GM23338 (cell line): ENCODE measurements around the gene NUP214. TPM values are rescaled to one million over a fixed set of nuclear protein-coding genes. Genes with fewer than 3 reads are reported as not detected.

ENCODE experiments used
- ATAC-seq: fragments of 200-7000 bp; cut with Tn5 transposase; 3 replicates; pipeline ENCODE4 v1.9.1; 2020
- DNase-seq: peaks from one replicate; pipeline ENCODE4 v3.0.0-alpha.2; 2015; ENCODE audit warnings: low spot score
- H2AFZ ChIP-seq: fragments of 200-600 bp; sonication (generic); 2 replicates; pipeline ENCODE4 v1.8.0; 2016; ENCODE audit warnings: antibody characterized with exemption, mild to moderate bottlenecking, moderate library complexity
- H3F3A ChIP-seq: fragments of 200-600 bp; sonication (generic); replicated peaks from 2 replicates; pipeline ENCODE4 v1.8.0; 2017; ENCODE audit warnings: antibody characterized with exemption, mixed run types, low read depth
- H3K27ac ChIP-seq: fragments of 200-600 bp; sonication (generic); 2 replicates; pipeline ENCODE4 v1.6.1; 2016; ENCODE audit warnings: low read depth
- H3K27me3 ChIP-seq: fragments of 200-600 bp; sonication (generic); 2 replicates; pipeline ENCODE4 v1.8.0; 2016; ENCODE audit warnings: mild to moderate bottlenecking, mixed run types, moderate library complexity; ENCODE audit not compliant: insufficient read depth
- H3K36me3 ChIP-seq: fragments of 200-600 bp; sonication (generic); 2 replicates; pipeline ENCODE4 v1.8.0; 2016; ENCODE audit warnings: mild to moderate bottlenecking; ENCODE audit not compliant: insufficient read depth
- H3K4me1 ChIP-seq: fragments of 200-600 bp; sonication (generic); 2 replicates; pipeline ENCODE4 v1.8.0; 2016; ENCODE audit warnings: mild to moderate bottlenecking, moderate library complexity; ENCODE audit not compliant: insufficient read depth
- H3K4me2 ChIP-seq: fragments of 200-600 bp; sonication (generic); 2 replicates; pipeline ENCODE4 v1.7.1; 2017; ENCODE audit warnings: mixed run types
- H3K4me3 ChIP-seq: fragments of 200-600 bp; sonication (generic); 2 replicates; pipeline ENCODE4 v1.6.1; 2016; ENCODE audit warnings: mixed run types
- H3K79me2 ChIP-seq: fragments of 200-600 bp; sonication (generic); replicated peaks from 2 replicates; pipeline ENCODE4 v1.8.0; 2017; ENCODE audit warnings: mild to moderate bottlenecking; ENCODE audit not compliant: insufficient read depth
- H3K9me2 ChIP-seq: fragments of 200-600 bp; sonication (generic); 2 replicates; pipeline ENCODE4 v1.8.0; 2017; ENCODE audit not compliant: insufficient read depth
- H4K20me1 ChIP-seq: fragments of 200-600 bp; sonication (generic); replicated peaks from 2 replicates; pipeline ENCODE4 v1.8.0; 2017; ENCODE audit warnings: mild to moderate bottlenecking; ENCODE audit not compliant: insufficient read depth
- H3K27ac Mint-ChIP-seq: 2 replicates; pipeline ENCODE4 v1.8.0; 2020; ENCODE audit warnings: inconsistent platforms, mild to moderate bottlenecking, moderate library complexity, mixed read lengths
- H3K27me3 Mint-ChIP-seq: 3 replicates; pipeline ENCODE4 v1.8.0; 2022; ENCODE audit warnings: low read depth, mild to moderate bottlenecking, moderate library complexity, mixed read lengths, inconsistent platforms; ENCODE audit not compliant: insufficient read depth, poor library complexity
- H3K36me3 Mint-ChIP-seq: 3 replicates; pipeline ENCODE4 v1.8.0; 2021; ENCODE audit warnings: low read depth, mild to moderate bottlenecking, inconsistent platforms, moderate library complexity, mixed read lengths
- H3K4me1 Mint-ChIP-seq: 3 replicates; pipeline ENCODE4 v1.8.0; 2020; ENCODE audit warnings: mild to moderate bottlenecking, inconsistent platforms, mixed read lengths
- H3K4me3 Mint-ChIP-seq: 3 replicates; pipeline ENCODE4 v1.8.0; 2021; ENCODE audit warnings: moderate library complexity, mild to moderate bottlenecking, inconsistent platforms, mixed read lengths
- H3K9me3 Mint-ChIP-seq: 3 replicates; pipeline ENCODE4 v1.8.0; 2020; ENCODE audit warnings: moderate library complexity, mild to moderate bottlenecking, inconsistent platforms, mixed read lengths
- EZH2 ChIP-seq: fragments of 200-600 bp; sonication (generic); IDR thresholded peaks from one replicate; pipeline ENCODE4 v1.8.0; 2017; ENCODE audit warnings: antibody characterized with exemption, mild to moderate bottlenecking, low read depth; ENCODE audit not compliant: unreplicated experiment
- EZH2phosphoT487 ChIP-seq: fragments of 200-600 bp; sonication (generic); IDR thresholded peaks from one replicate; pipeline ENCODE4 v1.8.1; 2018; ENCODE audit warnings: antibody characterized with exemption; ENCODE audit not compliant: unreplicated experiment
- JUNB ChIP-seq: IDR thresholded peaks from one replicate; pipeline ENCODE4 v1.6.1; 2016; ENCODE audit warnings: antibody characterized with exemption; ENCODE audit not compliant: unreplicated experiment
- REST ChIP-seq: IDR thresholded peaks from one replicate; pipeline ENCODE4 v1.6.1; 2018; ENCODE audit warnings: antibody characterized with exemption; ENCODE audit not compliant: unreplicated experiment
- ZNF114 ChIP-seq: fragments of 250-450 bp; sonication (Bioruptor Pico); IDR thresholded peaks from 2 replicates; pipeline ENCODE4 v1.5.0; 2020; ENCODE audit warnings: mild to moderate bottlenecking, moderate library complexity
- ZNF331 ChIP-seq: fragments of 250-450 bp; sonication (Bioruptor Pico); IDR thresholded peaks from 2 replicates; pipeline ENCODE4 v1.5.0; 2020; ENCODE audit warnings: low read depth, mild to moderate bottlenecking, moderate library complexity
- ZNF462 ChIP-seq: fragments of 250-450 bp; sonication (Bioruptor Pico); IDR thresholded peaks from 2 replicates; pipeline ENCODE4 v1.5.0; 2020; ENCODE audit warnings: mild to moderate bottlenecking, moderate library complexity
- polyA plus RNA-seq: library from polyadenylated mRNA; unstranded; fragments of >200 nt; fragmentation: Nextera tagmentation; extraction: Ambion mirVana; gene quantifications from 2 replicates; pipeline ENCODE4 v1.2.1, GENCODE V29; 2016
- total RNA-seq: library from RNA; depleted of rRNA; stranded (reverse); fragments of >200 nt; shearing (Covaris generic); gene quantifications from 2 replicates; pipeline ENCODE4 v1.2.3, GENCODE V29; 2014
- TF ChIP-seq, protein P1 (sequence below), 2 experiments: fragments of 200-600 bp in 1 of 2; sonication (generic) in 1 of 2; conservative IDR thresholded peaks; 2 replicates each; pipeline versions ENCODE4 v1.5.1 to v1.6.1; 2016 to 2017; ENCODE audit warnings: antibody characterized with exemption in 2 of 2, low read depth in 2 of 2, mild to moderate bottlenecking in 2 of 2, moderate library complexity in 1 of 2

The NUP214 gene
- total and polyA plus RNA-seq, 2 experiments from 2014 or later: 36.0 to 57.0 TPM

- H3K4me3 ChIP-seq: no peak overlapping the region
- H3K4me2 ChIP-seq: no peak overlapping the region
- peak; percentile 30 for ATAC-seq
- no peak overlapping the region for H3K27ac ChIP-seq
- Mint-ChIP-seq H3K27me3 (peaks cover 4% of the 10 kb centered on the region), H3K4me3 (no peak overlapping the region), H3K36me3 (peaks cover 28% of the 10 kb centered on the region), H3K9me3 (no peaks in the 10 kb centered on the region), H3K27ac (no peak overlapping the region), H3K4me1 (no peaks in the 10 kb centered on the region; the same call in 2 of the 3 replicates)
- no peaks in the 10 kb centered on the region for H3K9me2 ChIP-seq
- no peak overlapping the region for H2AFZ ChIP-seq
- H3K79me2 ChIP-seq: peaks cover 5% of the 10 kb centered on the region; the same call in 1 of the 2 replicates
- no peak for TF ChIP-seq ZNF114
- TF ChIP-seq ZNF331 (CRISPR knock-in tag): no peak
- no peak for TF ChIP-seq REST
- TF ChIP-seq EZH2phosphoT487: no peak
- no peak for TF ChIP-seq JUNB
- no peak for TF ChIP-seq EZH2
- TF ChIP-seq, protein P1, sequence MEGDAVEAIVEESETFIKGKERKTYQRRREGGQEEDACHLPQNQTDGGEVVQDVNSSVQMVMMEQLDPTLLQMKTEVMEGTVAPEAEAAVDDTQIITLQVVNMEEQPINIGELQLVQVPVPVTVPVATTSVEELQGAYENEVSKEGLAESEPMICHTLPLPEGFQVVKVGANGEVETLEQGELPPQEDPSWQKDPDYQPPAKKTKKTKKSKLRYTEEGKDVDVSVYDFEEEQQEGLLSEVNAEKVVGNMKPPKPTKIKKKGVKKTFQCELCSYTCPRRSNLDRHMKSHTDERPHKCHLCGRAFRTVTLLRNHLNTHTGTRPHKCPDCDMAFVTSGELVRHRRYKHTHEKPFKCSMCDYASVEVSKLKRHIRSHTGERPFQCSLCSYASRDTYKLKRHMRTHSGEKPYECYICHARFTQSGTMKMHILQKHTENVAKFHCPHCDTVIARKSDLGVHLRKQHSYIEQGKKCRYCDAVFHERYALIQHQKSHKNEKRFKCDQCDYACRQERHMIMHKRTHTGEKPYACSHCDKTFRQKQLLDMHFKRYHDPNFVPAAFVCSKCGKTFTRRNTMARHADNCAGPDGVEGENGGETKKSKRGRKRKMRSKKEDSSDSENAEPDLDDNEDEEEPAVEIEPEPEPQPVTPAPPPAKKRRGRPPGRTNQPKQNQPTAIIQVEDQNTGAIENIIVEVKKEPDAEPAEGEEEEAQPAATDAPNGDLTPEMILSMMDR (conservative IDR thresholded peaks at IDR 0.05; ENCODE audit: low read depth in 2 of 2): peak; percentile 32 to 36; a peak in 3 of 4 replicates
- no peak for TF ChIP-seq ZNF462
- peaks cover 16% of the 10 kb centered on the region for H3K36me3 ChIP-seq
- 0 out of 2 replicates have a peak, but pooled peaks cover 5% of the 10 kb centered on the region for H4K20me1 ChIP-seq
- DNase-seq: peak; percentile 52
- H3K4me1 ChIP-seq: no peaks in the 10 kb centered on the region
- 0 out of 2 replicates have a peak, but pooled peaks cover 6% of the 10 kb centered on the region for H3F3A ChIP-seq
- H3K27me3 ChIP-seq: no peaks in the 10 kb centered on the region
These were observed 55.8 kb downstream of the NUP214 start for GRCh38 chr9:131181091-131181681.
